Melanocyte of skin (primary cell): ENCODE data around the gene CSNK1G3. TPM values are rescaled to one million over a fixed set of nuclear protein-coding genes. Genes with fewer than 3 reads are reported as not detected.

Experiments used
- total RNA-seq, 2 donors: library from RNA; depleted of rRNA; stranded (reverse); fragments of >200 nt; gene quantifications; 2 replicates each; pipeline ENCODE4 v1.2.3, GENCODE V29; 2012

CSNK1G3 gene
- 10 to 100 TPM; 35.4 to 42.3 TPM for total RNA-seq

DNA sequence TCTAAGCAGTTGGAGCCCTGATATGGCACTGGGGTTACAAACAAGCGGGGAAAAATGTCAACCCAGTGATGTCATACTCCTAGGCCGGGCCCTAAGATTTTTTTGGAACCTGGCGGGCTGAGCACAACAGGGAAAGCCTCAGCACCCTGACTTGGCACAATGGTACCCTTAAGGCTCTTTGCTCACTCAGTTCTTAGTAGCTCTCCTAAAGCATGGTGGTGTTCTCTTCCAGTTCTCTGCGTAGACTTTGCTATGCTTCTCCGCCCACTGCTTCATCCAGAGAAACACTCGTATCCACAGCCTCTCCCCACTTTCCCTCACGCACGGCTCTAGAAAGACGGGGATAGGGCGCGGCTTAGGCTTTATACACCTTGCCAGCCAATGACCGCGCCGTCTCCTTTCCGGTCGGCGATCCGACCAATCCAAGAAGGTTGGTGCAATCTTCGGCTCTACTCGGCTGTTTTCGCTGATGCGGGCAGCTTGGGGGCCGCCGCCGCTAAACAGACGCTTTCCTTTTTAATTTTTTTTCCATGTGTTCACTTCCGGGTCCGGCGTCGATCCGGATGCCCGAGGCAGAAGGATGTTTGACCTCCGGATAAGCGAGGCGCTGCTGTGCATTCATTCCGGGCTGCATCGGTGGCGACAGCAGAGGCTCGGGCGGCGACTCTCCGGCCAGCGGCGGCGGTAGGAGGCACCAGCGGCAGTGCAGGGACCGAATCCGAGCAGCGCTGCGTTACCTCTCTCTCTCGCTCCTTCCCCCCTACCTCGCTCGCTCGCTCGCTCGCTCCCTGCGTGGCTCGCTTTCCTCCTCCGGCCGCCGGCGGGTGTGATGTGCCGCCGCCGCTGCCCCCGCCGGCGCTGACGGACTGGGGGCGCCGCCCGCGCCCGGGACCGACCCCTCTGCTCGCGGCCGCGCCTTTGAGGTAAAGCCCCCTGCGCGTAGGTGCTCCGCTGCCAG is at the start of gene CSNK1G3:
CSNK1G3 (plus strand) TSS at position 530 of the 958 bp plus-strand sequence. CDS start 33,487 bp downstream, outside the sequence.

Other genes starting within 250 kb of the CSNK1G3 start
- gene CEP120, start 88.8 kb upstream of the CSNK1G3 start, total RNA-seq, result 10 to 100 TPM; 14.3 to 15.1 TPM